ENCODE data around the gene STAT5A.

- TF ChIP-seq, protein P1, sequence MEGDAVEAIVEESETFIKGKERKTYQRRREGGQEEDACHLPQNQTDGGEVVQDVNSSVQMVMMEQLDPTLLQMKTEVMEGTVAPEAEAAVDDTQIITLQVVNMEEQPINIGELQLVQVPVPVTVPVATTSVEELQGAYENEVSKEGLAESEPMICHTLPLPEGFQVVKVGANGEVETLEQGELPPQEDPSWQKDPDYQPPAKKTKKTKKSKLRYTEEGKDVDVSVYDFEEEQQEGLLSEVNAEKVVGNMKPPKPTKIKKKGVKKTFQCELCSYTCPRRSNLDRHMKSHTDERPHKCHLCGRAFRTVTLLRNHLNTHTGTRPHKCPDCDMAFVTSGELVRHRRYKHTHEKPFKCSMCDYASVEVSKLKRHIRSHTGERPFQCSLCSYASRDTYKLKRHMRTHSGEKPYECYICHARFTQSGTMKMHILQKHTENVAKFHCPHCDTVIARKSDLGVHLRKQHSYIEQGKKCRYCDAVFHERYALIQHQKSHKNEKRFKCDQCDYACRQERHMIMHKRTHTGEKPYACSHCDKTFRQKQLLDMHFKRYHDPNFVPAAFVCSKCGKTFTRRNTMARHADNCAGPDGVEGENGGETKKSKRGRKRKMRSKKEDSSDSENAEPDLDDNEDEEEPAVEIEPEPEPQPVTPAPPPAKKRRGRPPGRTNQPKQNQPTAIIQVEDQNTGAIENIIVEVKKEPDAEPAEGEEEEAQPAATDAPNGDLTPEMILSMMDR (IDR thresholded peaks at IDR 0.05), result no peak
- TF ChIP-seq POLR2A (IDR thresholded peaks at IDR 0.05), result no peak
These were observed 25.7 kb downstream of the STAT5A start for GRCh38 chr17:42313773-42314566.
